CD1c-positive myeloid dendritic cell (primary cell): ENCODE results near the gene FBXO11.

ENCODE experiments used
- DNase-seq: peaks from one replicate; pipeline ENCODE4 v3.0.0-alpha.2; 2016; ENCODE audit errors: extremely low spot score

The FBXO11 gene

GRCh38 chr2:47783486-47784351 is 122.6 kb downstream of the FBXO11 start:
- peak; percentile 46 for DNase-seq

- DNase-seq, result peak; percentile 97
Measured at GRCh38 chr2:47782671-47783485, 123.4 kb downstream of the FBXO11 start, which contains the start of gene MSH6. Gene MSH6, plus strand, starts transcription at chr2:47783145. Its CDS starts 89 bp downstream, at chr2:47783234.

- DNase-seq, result no peak
Measured at GRCh38 chr2:47782381-47782670, 124.0 kb downstream of the FBXO11 start.

- DNase-seq, result no peak
Measured at GRCh38 chr2:47779426-47779790, 126.9 kb downstream of the FBXO11 start.

GRCh38 chr2:47778698-47779425 is 127.4 kb downstream of the FBXO11 start:
- DNase-seq, result no peak

- DNase-seq, result no peak
Measured at GRCh38 chr2:47777277-47777937, 128.9 kb downstream of the FBXO11 start.

- DNase-seq, result no peak
Measured at GRCh38 chr2:47774567-47774966, 131.7 kb downstream of the FBXO11 start.

GRCh38 chr2:47772343-47772742 is 134.0 kb downstream of the FBXO11 start:
- DNase-seq, result no peak

- DNase-seq, result peak; percentile 54
Measured at GRCh38 chr2:47771211-47771610, 135.1 kb downstream of the FBXO11 start.

GRCh38 chr2:47769318-47769717 is 137.0 kb downstream of the FBXO11 start:
- DNase-seq, result no peak

- peak; percentile 59 for DNase-seq
Measured at GRCh38 chr2:47767880-47768609, 138.3 kb downstream of the FBXO11 start.

GRCh38 chr2:47767497-47767844 is 138.8 kb downstream of the FBXO11 start:
- no peak for DNase-seq

- no peak for DNase-seq
Measured at GRCh38 chr2:47751856-47752414, 154.4 kb downstream of the FBXO11 start.

GRCh38 chr2:47747878-47748277 is 158.4 kb downstream of the FBXO11 start:
- DNase-seq, result no peak

GRCh38 chr2:47744074-47744473 is 162.2 kb downstream of the FBXO11 start:
- no peak for DNase-seq

GRCh38 chr2:47741637-47742036 is 164.7 kb downstream of the FBXO11 start:
- no peak for DNase-seq

- no peak for DNase-seq
Measured at GRCh38 chr2:47741101-47741500, 165.2 kb downstream of the FBXO11 start.
